Measurements from ENCODE around the gene TACSTD2.

DNA sequence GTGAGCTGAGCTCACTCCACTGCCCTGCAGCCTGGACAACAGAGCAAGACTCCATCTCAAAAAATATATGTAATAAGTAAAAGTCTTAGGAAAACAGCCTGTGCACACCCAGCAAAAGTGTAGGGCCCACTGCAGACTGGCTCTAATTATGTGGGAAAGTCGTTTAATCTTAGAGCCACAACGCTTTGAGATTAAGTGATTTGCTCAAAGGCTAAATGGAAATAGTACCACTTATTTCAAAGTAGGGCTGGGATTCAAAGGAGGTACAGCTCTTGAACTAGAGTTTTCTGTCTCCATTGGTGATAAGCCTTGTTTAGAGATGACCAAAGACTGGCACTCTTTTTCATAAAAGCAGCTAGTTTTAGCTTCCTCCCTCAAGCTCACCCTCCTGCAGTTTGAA is 2.2 kb downstream of the TACSTD2 start:
- TF ChIP-seq, protein P1, sequence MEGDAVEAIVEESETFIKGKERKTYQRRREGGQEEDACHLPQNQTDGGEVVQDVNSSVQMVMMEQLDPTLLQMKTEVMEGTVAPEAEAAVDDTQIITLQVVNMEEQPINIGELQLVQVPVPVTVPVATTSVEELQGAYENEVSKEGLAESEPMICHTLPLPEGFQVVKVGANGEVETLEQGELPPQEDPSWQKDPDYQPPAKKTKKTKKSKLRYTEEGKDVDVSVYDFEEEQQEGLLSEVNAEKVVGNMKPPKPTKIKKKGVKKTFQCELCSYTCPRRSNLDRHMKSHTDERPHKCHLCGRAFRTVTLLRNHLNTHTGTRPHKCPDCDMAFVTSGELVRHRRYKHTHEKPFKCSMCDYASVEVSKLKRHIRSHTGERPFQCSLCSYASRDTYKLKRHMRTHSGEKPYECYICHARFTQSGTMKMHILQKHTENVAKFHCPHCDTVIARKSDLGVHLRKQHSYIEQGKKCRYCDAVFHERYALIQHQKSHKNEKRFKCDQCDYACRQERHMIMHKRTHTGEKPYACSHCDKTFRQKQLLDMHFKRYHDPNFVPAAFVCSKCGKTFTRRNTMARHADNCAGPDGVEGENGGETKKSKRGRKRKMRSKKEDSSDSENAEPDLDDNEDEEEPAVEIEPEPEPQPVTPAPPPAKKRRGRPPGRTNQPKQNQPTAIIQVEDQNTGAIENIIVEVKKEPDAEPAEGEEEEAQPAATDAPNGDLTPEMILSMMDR (IDR thresholded peaks at IDR 0.05; ENCODE audit: low read depth, low read length, poor library complexity, severe bottlenecking): no peak
- TF ChIP-seq EZH2phosphoT487 (IDR thresholded peaks at IDR 0.05; ENCODE audit: borderline replicate concordance, low read length): no peak
